ENCODE results near the gene RABGGTA.
"Not testable (repeated sequence)": the region's sequence is repeated elsewhere in the genome, so short reads cannot be mapped to it uniquely, and the experiment has no call there.

RABGGTA gene

DNA sequence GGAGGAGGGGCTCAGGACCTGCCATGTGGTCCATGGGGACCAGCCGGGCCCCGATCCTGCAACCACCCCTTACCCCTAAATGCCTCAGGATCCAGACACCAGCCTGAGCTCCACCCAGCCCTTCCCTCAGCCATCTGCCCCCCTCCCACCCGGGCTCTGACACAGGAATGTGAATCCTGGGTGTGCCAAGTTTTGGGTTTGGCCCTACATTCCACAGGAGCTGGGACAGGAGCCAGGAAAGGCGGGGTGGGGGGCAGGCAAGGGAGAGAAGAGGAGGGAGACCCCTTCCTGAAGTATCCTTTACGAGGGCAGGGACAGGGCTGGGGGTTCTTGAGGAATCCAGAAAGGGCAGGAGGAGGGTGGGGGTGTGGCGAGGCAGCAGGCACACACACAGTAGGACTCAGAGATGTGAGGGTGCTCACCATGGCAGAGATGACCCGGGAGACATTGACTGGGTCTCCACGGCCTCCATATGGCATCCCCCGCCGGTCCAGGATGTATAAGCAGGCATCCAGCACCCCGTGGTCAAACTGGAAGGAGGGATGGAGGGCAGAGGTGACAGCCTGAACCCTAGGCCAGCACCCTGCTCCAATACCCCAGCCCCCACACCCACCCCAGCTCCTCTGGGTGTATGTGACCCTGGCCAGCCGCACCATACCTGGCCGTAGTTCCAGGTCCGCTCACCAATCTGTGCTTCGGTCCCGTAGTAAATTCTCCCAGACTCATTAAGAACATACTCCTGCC is 11.9 kb downstream of the RABGGTA start:
- FAIRE-seq, result no peak

DNA sequence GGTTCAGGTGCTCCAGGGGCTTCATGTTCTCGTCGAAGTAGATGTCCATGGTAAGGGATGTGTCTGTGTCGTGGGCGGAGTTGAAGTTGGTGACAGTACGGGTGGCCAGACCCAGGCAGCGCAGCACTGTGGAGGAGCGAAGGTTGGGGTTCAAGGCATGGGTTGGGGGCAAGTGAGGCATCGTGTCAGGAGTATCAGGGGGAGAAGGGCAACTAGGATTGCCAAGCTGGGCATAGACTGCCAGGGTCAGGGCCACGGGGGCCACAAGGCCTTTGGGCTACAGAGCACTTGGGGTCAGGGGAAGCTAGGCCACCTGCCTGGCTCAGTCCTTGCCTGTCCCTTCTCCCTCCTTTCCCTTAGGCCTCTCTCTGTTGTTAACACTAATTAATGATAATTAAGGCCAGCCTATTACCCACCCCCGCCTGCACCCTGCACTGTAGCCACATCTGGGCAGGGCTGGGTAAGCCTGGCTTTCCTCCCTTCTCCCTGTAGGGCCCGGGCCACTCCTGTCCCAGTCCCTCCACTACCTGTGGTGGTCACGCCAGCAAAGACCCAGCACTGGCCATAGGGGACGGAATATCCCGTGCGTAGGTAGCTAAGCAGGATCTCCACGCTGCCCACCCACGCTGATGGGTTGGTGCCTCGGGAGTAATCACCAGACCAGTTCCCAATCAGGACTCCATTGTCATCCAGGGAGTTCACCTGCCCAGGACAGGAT is 12.7 kb downstream of the RABGGTA start:
- no peak for FAIRE-seq

GRCh38 chr14:24258119-24258518 is 13.3 kb downstream of the RABGGTA start:
- no peak for FAIRE-seq

DNA sequence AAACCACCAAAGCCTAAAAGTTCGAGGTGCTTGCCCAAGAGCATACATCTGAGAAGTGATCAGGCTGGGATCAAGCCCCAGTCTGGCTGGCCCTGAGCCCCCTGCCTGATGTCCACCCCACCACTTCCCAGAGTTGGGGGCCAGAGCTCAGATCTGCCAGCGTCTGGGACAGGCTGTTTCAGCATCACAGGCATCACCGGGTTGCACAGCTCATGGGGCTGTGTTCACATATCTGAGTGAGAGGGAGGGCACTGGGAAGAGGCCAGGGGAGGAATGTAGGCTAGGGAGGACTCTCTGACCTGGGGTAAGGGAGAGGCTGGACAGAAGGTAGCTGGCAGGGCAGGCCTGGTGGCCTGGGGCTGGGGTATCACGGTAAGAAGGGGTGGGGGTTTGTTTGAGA is 14.4 kb downstream of the RABGGTA start:
- no peak for FAIRE-seq

DNA sequence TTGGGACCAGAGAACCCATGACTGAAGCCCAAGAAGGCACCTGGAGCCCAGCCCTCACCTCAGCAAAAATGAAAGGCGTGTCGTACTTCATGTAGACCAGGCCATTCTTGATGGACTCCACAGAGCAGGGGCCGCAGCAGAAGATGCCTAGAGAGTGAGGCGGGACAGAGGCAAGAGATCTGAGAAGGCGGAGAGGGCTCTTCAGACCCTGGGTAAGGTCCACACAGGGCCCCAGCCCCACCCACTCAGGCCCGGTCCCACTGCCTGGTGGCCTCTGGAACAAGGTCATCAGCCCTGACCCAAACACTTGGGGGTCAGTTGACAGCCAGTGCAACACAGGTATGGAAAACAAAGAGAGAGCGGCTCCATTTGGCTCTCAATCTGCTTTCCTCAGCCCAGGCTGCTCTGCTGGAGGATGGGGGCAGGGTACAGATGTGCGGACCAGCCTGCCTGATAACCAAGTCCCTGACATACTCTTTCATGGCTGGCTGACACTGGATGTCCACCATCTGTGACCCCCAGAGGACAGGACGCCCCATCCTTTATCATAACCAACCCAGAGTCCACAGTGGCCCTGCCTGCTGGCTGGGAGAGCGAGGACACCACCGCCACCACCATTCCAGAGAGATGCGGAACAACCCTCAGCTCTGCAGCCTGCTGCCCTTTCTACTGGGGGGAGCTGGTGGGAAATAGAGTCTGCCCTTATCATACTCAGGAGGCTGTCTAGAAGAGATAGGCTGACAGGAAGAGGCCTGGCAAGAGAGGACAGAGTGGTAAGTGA is 15.3 kb downstream of the RABGGTA start:
- FAIRE-seq, result no peak

DNA sequence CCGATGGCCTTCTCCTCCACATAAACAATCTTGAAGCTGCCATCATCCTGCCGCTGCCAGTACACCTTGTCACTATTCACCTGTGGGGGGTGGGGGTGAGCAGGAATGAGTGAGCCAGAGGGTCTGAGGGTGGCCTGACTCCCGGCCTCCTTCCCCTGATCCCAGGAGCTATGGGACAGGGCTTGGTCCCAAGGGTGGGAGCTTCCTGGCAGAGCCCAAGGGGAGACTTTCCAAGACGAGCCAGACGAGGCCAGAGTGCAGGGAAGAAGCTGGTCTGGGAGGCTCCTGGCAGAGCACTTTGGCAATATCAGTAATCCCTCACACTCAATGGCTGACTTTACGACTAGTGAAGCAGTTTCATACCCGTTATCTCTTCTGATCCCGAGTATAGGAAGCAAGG is 16.0 kb downstream of the RABGGTA start:
- FAIRE-seq, result no peak

DNA sequence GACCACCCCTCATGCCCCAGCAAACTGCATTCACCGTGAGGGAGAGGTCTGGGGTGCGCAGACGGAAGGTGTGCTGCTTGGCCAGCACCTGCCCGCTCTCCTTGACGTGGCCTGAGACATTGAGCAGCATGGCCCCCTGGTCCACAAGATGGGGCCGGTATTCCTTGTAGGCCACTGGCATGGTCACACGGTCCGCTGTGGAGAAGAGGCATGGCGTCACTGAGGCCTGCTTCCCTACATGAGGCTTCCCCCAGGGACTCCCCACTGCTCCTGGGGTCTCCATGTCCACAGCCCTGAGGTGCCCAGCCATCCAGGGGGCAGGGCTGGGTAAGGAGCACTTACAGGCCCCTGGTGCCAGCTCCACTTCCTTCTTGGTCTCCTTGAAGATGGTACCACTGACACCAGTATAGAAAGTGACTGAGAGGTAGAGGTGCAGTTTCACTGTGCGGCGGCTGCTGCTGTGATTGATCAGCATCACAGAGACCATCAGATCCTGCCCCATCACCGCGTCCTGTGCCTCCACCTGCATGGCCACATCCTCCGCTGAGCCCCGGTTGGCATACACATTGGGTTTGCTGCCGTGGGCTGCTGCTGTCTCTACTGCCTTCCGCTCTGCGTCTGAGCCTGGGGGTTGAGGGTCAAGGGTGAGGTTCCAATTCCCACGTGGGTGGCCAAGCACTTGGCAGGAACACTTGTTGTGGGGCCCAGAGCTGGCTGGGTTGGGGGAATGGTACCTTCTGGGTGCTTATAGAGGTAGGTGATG is 16.6 kb downstream of the RABGGTA start:
- FAIRE-seq, result no peak

GRCh38 chr14:24253936-24254335 is 17.5 kb downstream of the RABGGTA start:
- no peak for FAIRE-seq

- FAIRE-seq, result no peak
These were observed 18.9 kb downstream of the RABGGTA start for GRCh38 chr14:24252289-24253124.

DNA sequence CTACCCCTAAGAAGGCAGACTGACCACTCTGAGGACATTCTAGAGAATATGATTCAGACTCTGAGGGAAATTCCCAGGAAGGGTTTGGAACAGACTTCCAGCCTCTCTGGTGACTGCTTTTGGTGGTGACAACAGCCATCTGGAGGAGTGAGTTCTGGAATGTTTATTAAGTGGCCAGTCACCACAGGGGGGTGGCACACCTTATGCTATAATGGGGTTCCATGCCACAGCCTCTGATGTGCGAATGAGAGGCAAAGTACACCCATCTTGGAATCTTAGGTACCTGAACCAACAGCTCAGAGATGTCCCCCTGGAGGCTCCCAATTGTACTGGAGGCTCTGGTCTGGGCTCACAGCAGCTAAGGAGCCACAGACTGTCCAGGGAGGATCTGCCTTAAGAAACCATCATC is 19.5 kb downstream of the RABGGTA start:
- no peak for FAIRE-seq

GRCh38 chr14:24250354-24250753 is 21.0 kb downstream of the RABGGTA start:
- FAIRE-seq, result no peak

GRCh38 chr14:24249230-24250021 is 22.0 kb downstream of the RABGGTA start:
- no peak for FAIRE-seq

GRCh38 chr14:24247422-24247821 is 24.0 kb downstream of the RABGGTA start:
- FAIRE-seq, result no peak

DNA sequence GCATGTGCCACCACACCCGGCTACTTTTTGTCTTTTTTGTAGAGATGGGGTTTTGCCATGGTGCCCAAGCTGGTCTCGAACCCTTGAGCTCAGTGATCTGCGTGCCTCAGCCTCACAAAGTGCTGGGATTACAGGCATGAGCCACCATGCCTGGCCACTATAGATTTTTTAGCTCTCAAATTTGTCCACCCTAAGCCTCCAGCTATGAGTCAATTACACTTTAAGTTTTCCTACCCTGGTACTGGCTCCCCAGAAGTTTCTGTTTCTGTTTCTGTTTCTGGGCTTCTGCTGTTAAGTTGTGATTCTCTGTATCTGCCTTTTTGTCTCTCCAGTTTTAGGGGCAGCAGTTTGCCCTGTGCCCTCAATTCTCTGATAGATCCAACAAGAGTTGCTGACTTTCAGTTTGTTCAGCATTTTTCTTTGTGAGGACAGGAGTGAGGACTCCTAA is 24.6 kb downstream of the RABGGTA start:
- FAIRE-seq, result no peak

- not testable (repeated sequence) for FAIRE-seq
These were observed 26.0 kb downstream of the RABGGTA start for GRCh38 chr14:24245350-24245749.

DNA sequence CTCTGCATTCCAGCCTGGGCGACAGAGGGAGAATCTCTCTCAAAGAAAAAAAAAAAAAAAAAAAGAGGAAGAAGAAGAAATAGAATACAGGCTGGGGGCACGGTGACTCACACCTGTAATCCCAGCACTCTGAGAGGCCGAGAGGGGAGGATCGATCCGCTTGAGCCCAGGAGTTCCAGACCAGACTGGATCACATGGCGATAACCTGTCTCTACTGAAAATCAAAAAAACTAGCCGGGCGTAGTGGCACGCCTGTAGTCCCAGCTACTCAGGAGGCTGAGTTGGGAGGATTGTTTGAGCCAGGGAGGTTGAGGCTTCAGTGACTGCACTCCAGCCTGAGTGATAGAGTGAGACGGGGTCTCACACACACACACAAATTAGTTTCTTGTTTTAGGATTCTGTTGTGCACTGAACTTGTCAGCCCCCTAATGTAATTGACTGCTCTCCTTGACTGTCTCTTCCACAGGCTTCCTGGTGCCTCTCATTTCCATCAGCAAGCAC is 28.0 kb downstream of the RABGGTA start:
- no peak for FAIRE-seq

GRCh38 chr14:24241829-24242443 is 29.5 kb downstream of the RABGGTA start:
- no peak for FAIRE-seq

- no peak for FAIRE-seq
These were observed 31.1 kb downstream of the RABGGTA start for GRCh38 chr14:24240110-24240918.

- FAIRE-seq, result no peak
These were observed 32.8 kb downstream of the RABGGTA start for GRCh38 chr14:24238527-24239037.
